ENCODE measurements around the gene TMEM141.
"Not testable (repeated sequence)": the region's sequence is repeated elsewhere in the genome, so short reads cannot be mapped to it uniquely, and the experiment has no call there.

The TMEM141 gene

DNA sequence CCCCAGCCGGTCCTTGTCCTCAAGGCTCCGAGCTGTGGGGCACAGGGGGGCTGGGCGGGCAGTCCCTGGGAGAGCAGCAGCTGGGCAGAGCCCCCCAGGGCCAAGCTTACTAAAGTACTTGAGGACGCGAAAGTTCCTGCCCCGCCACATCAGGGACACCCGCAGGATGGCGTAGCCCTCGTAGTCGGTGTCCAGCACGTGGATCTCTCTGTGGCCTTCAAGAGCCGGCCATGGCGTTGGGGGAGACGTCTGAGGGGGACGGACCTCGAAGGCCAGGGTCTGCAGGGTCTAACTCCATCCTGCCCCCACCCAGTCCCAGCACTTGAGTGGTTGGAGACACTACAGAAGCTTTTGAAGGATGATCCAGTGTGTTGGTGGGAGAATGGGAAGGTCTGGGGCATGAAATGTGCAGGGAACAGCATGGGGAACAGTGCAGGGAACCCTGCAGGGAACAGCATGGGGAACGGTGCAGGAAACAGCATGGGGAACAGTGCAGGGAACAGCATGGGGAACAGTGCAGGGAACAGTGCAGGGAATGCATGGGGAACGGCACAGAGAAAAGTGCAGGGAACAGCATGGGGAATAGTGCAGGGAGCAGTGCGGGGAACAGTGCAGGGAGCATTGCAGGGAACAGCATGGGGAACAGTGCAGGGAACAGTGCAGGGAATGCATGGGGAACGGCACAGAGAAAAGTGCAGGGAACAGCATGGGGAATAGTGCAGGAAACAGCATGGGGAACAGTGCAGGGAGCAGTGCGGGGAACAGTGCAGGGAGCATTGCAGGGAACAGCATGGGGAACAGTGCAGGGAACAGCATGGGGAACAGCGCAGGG, 35.6 kb upstream of the TMEM141 start:
- DNase-seq: not testable (repeated sequence)

DNA sequence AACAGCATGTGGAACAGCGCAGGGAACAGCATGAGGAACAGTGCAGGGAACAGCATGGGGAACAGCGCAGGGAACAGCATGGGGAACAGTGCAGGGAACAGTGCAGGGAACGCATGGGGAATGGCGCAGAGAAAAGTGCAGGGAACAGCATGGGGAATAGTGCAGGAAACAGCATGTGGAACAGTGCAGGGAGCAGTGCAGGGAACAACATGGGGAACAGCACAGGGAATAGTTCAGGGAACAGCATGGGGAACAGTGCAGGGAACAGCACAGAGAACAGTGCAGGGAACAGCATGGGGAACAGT, 35.1 kb upstream of the TMEM141 start:
- no peak for DNase-seq

DNA sequence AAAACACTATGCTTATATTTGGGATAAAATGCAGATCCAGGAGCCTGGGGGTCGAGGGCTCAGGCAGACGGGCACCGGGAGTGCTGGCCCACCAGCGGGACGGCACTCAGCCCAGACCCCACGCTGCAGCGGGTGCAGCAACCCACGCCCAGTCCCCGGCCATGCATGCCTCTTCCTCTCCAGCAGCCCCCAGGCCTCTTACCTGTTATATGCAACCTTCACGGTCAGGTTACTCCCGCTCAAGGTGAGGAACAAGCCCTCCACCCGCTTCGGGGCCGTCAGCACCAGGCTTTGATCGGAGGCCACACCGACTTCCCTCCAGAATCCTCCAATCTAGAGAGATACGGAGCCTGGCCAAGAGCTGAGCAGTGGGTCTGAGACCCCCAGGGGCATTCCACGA, 34.3 kb upstream of the TMEM141 start:
- no peak for DNase-seq

DNA sequence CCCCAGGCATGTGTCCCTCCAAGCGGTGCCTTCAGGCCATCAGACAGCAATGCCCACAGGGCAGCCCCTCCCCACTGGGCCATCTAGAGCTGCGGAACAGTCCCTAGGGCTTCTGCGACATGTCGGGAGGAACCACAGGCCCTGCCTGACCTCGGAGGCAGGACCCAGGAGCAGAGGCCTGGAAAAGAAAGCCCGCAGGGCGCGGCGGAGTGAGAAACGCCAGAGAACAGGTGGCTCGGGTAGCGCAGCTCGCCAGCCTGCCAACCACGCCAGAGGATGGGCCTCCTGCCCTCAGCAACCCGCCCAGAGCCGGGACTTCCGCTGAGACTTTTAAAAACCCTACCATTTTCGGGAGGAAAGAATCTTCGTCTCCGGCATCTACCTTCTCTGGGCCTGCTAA, 33.8 kb upstream of the TMEM141 start:
- DNase-seq: no peak

DNA sequence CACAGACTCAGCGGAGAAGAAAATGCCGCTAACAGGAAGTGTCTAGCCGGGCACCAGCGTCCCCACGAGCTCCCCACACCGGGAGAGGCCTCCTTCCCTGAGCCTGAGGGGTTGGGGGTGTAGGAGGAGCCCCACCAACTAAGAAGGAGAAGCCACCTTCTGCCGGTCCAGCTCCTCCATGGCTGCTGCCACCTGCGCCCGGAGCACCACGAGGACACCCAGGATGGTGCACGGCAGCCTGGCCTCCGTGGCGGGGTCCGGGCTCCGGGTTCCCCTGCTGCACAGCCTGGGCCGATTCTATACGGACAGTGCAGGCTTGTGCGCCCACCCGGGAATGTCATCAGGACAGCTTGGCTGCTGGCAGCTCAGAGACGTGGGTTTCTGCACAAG, 33.4 kb upstream of the TMEM141 start:
- no peak for DNase-seq

DNA sequence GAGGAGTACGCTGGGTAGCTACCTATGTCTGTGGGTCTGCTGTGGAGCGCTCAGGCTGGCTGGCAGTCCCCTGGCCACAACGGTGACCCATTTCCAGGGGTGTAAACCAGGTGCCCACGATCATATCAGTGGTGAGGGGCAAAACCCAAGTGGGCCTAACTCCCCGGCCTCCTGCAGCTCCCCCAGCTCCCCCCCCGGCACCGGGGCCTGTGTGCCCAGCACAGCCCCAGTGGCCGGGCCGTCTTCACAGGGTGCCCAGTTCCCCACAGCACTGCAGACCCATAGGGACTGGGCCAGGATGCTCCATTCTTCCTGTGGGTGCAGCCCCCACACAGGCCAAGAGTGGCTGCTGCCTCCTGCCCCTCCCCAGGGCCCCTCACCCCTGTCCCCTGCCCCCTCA, 32.1 kb upstream of the TMEM141 start:
- DNase-seq: no peak

DNA sequence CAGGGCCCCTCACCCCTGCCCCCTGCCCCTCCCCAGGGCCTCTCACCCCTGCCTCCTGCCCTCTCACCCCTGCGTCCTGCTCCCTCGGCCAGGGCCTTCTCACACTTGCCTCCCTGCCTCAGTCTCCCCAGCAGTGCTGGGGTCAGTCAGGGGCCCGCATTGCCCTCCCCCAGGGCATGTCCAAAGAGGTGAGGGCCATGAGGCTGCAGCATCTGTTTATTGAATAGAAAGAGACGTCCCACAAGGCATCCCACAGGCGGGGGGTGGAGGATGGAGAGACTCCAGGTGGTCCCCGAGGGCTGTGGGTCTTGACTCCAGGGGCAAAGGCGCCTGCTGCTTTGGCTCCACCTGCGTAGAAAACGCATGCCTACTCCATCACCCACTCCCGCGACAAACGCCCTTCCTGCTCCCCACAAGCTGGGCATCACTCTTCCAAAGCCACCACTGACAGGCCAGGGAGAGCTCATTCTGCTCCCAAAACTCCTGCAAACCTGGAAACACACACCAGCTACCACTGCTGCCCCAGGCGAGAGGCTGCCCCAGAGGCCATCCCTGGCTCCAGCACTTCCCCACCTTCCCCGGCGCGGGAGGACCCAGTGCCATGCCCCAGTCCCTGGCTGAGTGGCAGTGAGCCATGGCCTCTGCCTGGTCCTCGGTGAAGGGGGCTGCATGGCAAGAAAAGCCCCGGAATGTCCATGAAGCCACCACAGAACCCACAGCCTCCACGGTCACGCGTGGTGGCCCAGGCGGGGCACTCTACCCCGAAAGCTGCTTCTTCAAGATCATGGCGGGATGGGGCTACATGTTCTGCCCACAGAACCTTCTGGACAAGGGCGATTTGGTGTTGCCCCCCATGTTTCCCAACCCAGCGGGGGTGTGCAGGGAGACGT, 31.5 kb upstream of the TMEM141 start:
- no peak for DNase-seq

DNA sequence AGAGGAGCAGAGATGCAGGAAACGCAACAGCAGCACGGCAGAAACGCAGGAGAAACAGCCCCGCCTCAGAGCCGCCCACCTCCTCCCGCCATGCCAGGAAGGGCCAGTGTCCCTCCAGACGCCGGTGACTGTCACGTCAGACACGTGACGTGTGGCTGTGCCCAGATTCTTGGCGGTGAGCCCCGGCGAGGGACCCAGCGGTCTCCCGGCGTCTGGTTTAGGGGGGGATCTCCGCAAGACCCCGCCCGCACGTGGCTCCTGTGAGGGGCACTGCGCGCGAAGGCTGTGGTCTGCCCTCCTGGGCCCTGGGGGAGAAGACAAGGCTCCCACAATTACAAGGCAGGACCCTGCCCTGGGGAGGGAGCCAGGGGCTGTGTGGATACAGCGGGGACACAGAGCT, 30.7 kb upstream of the TMEM141 start:
- no peak for DNase-seq

DNA sequence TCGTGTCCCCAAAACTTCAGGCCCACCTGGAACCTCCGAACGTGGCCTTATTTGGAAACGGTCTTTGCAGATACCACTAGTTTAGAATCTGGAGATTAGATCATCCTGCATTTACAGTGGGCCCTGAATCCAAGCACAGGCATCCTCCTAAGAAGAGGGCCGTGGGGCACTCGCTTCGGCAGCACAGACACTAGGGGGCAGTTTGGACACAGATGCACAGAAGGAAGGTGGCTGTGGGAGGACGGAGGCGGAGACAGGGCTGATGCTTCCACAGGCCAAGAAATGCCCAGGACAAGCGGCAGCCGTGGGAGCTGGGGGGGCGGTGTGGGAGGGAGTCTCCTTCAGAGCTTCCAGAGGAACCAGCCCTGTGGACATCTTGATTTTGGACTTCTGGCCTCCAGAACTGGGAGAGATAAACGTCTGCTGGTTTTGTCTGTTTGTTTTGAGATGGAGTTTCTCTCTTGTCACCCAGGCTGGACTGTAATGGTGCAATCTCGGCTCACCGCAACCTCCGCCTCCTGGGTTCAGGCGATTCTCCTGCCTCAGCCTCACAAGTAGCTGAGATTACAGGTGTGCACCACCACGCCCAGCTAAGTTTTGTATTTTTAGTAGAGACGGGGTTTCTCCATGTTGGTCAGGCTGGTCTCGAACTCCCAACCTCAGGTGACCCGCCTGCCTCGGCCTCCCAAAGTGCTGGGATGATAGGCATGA, 30.2 kb upstream of the TMEM141 start:
- not testable (repeated sequence) for DNase-seq

DNA sequence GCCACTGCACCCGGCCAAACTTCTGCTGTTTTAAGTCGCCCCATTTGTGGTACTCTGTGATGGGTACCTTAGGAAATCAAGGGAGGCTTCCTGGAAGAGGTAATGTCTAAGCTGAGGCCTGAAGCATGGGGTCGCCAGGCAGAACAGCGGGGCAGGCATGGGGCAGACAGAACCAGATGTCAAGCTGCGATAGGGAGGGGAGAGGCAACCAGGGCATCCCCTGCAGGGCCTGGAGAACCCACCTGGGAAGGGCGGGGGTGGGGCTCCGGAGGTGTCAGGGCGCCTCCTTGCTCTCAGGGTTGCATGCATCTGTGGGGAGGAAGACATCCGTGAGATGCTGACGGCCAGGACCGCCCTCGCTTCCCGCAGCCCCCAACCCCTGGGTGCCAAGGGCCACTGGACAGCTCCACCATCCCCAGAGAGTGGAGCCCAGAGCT, 29.6 kb upstream of the TMEM141 start:
- no peak for DNase-seq

DNA sequence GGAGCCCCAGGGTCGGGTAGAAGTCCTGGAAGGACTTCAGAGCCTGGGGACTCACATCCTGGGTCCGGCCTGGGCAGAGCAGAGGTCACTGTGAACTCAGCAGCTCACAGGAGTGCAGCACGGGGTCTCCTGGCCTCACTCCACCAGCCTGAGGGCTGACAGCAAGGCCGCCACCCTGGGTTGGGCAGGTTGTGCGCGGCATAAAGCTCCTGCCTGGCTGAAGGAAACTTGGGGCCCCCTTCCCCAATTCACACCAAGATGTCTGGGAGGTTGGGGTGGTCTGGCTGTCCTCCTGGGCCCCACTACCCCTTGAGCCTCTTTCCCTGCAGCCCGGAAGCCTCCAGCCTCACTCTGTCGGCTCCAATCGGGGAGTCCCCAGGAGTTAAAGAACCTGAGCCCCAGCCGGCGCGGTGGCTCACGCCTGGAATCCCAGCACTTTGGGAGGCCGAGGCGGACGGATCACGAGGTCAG, 28.9 kb upstream of the TMEM141 start:
- DNase-seq: no peak

DNA sequence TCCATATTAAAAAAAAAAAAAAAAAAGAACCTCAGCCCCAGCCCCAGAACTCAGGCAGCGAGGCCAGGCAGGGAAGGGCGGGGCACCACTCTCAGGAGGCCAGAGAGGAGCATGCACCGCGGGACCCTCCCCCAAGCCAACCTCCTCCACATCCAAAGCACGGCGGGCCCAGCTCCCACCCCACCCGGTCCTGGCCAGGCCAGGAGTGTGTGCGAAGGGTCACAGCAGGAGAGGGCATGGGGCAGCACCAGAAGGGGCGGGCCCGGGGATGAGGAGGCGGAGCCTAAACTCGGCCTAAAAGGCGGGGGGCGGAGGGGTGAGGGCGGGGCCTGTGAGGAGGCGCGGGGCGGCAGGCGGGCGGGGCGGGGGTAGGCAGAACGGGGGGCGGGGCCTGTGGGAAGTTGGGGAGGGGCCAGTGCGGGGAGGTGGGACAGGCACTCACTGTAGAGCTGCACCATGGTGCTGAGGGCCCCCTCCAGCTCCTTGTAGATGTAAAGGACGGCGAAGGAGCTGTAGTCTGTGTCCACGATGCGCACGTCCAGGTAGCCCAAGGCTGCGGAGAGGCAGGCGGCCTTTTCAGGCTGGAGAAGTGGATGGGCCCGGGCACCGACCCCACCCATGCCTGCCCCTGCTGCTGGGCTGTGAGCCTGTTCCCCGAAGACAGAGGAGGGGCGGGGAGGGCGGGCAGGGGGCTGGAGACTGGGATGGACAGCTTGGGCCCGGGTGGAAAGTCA, 28.1 kb upstream of the TMEM141 start:
- DNase-seq: no peak

DNA sequence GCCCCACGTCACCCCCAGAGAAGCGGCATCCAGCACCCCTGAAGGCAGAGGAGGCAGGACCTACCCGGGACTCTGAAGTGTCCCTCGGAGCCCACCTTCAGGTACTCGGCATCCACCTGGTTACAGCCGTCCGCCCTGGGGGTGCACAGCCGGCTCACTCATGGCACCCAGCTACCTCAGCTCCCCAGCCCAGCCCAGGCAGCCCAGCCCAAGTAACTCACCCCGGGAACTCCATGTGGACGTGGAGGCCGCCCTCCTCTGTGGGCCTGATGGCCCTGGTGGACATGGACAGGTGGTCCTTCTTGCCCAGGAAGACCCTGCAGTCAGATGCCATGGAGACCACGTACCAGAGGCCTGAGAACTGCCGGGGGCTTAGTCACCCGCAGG, 27.5 kb upstream of the TMEM141 start:
- DNase-seq: no peak

DNA sequence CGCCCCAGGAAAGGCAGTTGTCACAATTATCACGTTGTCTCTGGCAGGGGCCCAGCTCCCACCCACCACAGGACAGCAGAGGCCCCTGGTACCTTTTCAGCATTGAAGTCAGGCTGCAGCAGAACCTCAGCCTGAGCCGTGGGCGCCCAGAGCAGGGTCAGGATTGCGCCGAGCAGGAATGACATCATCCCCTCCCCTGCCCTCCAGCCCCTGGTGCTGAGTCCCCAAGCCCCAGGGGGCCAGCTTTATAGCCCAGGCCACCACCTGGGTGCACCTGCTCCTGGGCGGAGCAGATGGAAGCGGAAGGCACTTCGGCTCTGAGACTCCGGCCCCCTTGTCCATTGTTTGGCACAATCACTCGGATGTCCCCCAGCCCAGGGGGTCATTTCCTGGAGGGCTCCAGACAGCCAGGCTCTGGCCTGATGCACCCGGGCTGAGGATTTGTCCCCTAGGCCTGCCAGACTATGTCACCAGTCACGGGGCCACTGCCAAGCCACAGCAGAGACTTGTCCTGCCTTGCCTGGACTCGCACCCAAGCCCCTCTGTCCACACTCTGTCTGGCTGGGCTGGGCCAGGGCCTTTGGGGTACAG, 26.7 kb upstream of the TMEM141 start, which contains the start of gene LCN15:
Gene LCN15, minus strand, starts transcription at position 218 of the 591 bp plus-strand sequence. Its CDS starts 30 bp downstream, at position 188.
- no peak for DNase-seq

DNA sequence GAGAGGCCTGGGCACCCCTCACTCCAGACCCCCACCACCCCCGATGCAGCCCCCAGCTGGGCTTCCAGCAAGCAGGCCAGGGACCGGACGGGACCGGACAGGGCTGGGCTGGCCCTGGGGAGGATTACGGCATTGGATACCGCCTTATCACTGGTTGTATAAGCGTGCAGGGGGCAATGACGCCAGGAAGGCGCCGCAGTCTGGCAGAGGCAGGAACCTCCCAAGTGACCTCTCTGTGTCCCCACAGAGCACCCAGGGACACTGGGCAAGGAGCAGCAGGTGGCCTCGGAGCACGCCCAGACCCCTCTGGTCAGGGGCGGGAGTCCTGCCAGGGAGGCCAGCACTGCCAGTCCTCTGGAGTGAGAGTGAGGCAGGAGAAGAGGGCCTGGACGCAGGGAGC, 26.1 kb upstream of the TMEM141 start:
- DNase-seq: no peak

DNA sequence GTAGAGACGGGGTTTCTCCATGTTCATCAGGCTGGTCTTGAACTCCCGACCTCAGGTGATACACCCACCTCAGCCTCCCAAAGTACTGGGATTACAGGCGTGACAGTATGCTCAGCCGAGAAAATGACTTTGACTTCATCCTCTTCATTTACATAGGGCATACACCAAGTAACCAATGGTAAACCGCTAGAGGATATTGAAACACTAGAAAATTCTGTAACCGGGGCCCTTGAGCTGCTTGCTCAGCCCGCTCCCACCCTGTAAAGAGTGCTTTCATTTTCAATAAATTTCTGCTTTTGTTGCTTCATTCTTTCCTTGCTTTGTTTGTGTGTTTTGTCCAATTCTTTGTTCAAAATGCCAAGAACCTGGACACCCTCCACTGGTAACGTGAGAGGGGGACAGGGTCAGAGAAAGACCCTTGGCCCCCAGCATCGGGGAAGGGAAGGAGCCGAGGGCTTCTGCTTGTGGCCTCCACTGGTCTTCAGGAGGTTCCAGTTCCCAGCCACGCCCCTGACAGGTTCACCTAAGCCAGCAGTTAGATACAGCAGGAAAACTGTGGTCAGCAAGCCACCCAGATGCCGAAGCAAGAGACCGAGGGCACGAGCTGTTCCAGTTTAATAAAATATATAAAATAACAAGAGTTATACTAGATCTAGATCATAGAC, 25.3 kb upstream of the TMEM141 start:
- DNase-seq: not testable (repeated sequence)

DNA sequence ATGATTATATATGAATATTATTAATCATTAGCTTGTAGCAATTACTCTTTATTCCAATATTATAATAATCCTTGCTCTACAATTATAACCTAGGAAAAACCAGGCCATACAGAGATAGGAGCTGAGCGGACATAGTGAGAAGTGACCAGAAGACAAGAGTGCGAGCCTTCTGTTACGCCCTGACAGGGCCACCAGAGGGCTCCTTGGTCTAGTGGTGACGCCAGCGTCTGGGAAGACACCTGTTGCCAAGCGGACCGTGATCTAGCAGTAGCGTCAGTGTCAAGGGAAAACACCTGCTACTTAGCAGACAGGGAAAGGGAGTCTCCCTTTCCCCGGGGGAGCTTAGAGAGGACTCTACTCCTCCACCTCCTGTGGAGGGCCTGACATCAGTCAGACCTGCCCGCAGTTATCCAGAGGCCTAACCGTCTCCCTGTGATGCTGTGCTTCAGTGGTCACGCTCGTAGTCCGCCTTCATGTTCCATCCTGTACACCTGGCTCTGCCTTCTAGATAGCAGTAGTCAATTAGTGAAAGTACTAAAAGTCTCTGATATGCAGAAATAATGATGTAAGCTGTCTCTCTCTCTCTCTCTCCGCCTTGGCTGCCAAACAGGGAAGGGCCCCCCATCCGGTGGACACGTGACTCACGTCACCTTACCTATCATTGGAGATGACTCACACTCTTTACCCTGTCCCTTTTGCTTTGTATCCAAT, 24.6 kb upstream of the TMEM141 start:
- DNase-seq: not testable (repeated sequence)

DNA sequence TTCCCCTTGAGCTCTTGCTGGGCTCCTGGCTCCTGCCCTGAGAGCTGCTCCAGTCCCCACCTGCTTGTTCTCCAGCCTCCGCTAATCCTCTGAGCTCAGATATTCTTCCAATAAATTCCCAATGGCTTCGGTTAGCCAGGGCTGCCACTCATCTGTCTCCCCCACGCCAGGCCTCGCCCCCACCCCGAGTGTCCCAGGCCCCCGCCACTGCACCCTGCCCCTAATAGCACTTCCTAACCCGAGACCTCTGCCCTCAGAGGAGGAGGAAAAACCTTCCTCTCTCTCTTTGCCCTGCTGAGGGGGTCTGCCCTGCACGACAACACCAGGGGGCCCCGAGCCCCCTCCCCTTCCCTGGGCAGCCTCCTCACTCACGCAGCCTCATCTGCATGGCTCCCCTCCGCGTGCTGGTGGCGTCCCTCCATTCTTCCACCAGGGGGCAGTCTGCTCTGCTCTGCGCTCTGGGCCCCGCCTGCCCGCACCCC, 21.4 kb upstream of the TMEM141 start:
- DNase-seq: no peak

DNA sequence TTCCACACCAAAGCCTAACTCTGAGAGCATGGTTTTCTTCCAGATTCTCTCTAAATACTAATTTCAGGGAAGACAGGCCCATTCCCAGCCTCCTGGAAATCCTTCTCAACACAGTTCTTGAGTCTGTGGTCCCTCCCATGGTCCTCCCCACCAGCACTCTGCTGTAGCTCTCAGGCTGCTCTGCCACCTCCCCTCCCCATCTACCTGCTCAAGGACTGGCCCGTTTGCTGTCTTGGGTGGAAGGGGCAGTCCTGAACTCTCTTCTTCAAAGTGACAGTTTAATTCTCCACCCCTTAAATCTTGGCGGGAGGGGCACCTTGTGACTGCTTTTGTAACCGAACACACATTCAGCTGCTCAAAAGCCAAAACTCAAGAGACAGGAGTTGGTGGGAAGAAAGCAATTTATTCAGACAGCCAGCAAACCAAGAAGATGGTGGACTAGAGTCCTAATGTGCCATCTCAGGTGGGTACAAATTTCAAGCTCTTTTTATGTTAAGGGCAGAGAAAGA, 19.2 kb upstream of the TMEM141 start:
- no peak for DNase-seq

DNA sequence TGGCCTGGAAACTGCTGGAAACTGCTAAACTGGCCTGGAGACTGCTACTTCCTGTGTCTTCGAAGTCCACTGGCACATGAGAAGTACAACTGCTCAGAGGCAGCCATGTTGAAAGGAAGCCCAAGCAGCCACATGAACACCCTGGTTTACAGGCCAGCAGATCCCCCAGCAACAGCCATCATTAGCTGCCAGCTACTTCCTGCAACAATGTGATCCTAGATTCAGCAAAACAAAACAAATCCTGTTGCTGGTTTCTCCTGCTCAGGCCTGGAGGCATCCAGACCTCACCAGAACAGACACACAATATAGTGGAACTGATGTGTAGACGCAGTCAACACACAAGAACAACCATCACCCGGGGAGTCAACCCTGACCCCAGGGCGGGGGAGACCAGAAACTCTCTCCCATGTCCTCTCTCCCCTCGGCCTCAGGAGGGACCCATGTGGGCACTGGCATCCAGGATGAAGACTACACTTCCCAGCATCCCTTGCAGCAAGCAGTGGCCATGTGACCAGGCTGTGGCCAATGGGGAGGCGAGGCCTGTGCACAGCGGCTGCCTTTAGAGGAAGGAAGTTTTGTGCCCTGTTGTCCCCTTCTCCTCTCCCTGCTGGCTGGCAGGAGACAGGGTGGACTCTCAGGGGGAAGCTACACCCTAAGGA, 17.6 kb upstream of the TMEM141 start:
- no peak for DNase-seq
